Head of caudate nucleus (tissue), 42 donors: ENCODE data around the gene WDR35.

Experiments used
- DNase-seq, 42 donors: peaks; one replicate each; pipeline versions ENCODE4 v3.0.0 to v3.0.0-alpha.2; 2020 to 2021; ENCODE audit warnings: mixed read lengths in 7 of 42
- intact Hi-C: fragments of 100-400 bp; cut with DNase I; formaldehyde crosslinking; loops from one replicate; pipeline ENCODE4 v1.15.0; 2022

Gene WDR35

DNA sequence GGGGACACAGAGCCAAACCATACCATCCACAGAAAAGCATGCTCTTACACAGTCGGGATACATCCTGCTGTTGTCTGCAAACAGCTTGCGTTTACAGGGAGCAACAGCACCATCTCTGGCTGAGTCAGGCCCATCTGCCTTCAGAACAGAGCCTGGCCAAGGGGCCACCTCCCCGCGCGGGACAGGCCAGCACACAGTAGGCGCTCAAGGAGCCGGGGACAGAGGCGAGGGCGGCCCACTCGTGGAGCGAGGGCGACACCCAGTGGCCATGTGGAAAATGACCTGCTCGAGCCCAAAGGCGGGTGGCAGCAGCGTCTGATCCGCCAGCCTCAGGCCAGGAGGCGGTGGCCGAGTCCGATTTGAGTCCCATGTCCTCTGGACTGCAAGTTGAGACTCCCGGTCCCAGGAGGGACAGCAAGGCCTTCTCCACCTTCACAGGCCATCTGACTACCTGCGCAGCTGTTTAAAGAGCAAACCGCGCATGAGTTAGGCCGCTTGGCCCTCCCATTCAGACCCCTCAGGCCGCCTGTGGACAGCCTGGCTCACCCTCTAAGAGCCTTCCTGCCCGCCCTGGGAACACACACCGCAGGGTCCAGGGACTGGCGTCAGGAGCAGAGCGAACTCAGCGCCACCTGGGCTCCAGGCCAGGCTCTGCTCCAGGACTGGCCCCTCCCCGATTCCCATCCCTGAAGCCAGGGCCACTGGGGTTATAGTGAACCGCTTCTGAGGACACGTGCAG lies 126.4 kb downstream of the WDR35 start:
- intact Hi-C loops: loop anchor here (10.0 kb wide), 1 partner anchor 1339 kb away; no protein-coding TSS in a partner anchor
- DNase-seq: peak; percentile 27 to 92 (median 80)

DNA sequence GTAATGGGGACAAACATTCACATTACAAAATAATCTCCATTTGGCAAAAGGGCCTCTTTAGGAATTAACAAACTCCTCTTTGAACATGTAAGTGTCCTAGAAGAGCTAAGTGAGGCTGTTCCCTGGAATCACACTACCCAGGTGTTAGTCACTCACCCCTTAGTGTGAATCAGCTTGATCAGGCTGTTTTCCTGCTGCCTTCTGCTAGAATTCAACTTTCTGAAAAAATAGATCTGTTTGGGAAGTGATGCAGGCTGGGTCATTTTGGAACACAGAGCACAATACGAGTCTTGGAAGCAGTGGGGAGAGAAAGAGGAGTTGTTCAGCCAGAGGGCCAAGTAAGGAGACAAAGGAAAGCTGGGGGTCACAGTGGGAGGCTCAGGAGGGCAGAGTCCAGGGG lies 128.1 kb downstream of the WDR35 start:
- intact Hi-C loops: loop anchor here (10.0 kb wide), 1 partner anchor 1337 kb away; no protein-coding TSS in a partner anchor
- DNase-seq: no peak
